ENCODE results near the gene DISP2.

DISP2 gene

GRCh38 chr15:40392986-40393948 is 35.2 kb downstream of the DISP2 start:
- no peak for DNase-seq

GRCh38 chr15:40397688-40398412 is 39.8 kb downstream of the DISP2 start:
- DNase-seq: no peak

- DNase-seq: no peak
Measured at GRCh38 chr15:40398413-40398873, 40.4 kb downstream of the DISP2 start.

GRCh38 chr15:40399370-40399769 is 41.4 kb downstream of the DISP2 start:
- DNase-seq: no peak

GRCh38 chr15:40405501-40406381 is 47.7 kb downstream of the DISP2 start, which contains the start of gene IVD:
Gene IVD (plus strand): TSS chr15:40405795. CDS start chr15:40405828, 33 bp downstream.
- DNase-seq: peak; percentile 79

GRCh38 chr15:40407330-40407990 is 49.4 kb downstream of the DISP2 start:
- DNase-seq: no peak

- DNase-seq: no peak
Measured at GRCh38 chr15:40409366-40409765, 51.3 kb downstream of the DISP2 start.

GRCh38 chr15:40410476-40410875 is 52.5 kb downstream of the DISP2 start:
- DNase-seq: no peak

- DNase-seq: no peak
Measured at GRCh38 chr15:40412095-40412759, 54.2 kb downstream of the DISP2 start.

GRCh38 chr15:40413036-40413435 is 55.0 kb downstream of the DISP2 start:
- DNase-seq: no peak

GRCh38 chr15:40414816-40415215 is 56.8 kb downstream of the DISP2 start:
- no peak for DNase-seq

- DNase-seq: no peak
Measured at GRCh38 chr15:40415226-40415625, 57.2 kb downstream of the DISP2 start.

- no peak for DNase-seq
Measured at GRCh38 chr15:40416056-40416455, 58.0 kb downstream of the DISP2 start.

- no peak for DNase-seq
Measured at GRCh38 chr15:40418126-40418525, 60.1 kb downstream of the DISP2 start.

- no peak for DNase-seq
Measured at GRCh38 chr15:40420071-40420713, 62.2 kb downstream of the DISP2 start.

GRCh38 chr15:40420793-40421192 is 62.8 kb downstream of the DISP2 start:
- DNase-seq: no peak

- no peak for DNase-seq
Measured at GRCh38 chr15:40421246-40422157, 63.5 kb downstream of the DISP2 start.

- DNase-seq: no peak
Measured at GRCh38 chr15:40424483-40425115, 66.6 kb downstream of the DISP2 start.

GRCh38 chr15:40425681-40426080 is 67.7 kb downstream of the DISP2 start:
- DNase-seq: no peak

Measured in GOT3 (cell line).